Tongue (tissue), 2 donors: ENCODE results near the gene RAET1L. TPM values are rescaled to one million over a fixed set of nuclear protein-coding genes. Genes with fewer than 3 reads are reported as not detected.
"Not testable (repeated sequence)": the region's sequence is repeated elsewhere in the genome, so short reads cannot be mapped to it uniquely, and the experiment has no call there.

Experiments
- DNase-seq: peaks from one replicate; pipeline ENCODE4 v3.0.0-alpha.2; 2015
- total RNA-seq: library from RNA; depleted of rRNA; stranded (reverse); fragments of >200 nt; gene quantifications from one replicate; pipeline ENCODE4 v1.2.3, GENCODE V29; 2014

RAET1L gene
- total RNA-seq, 1 donor from 2014 or later = 3.3 TPM

GRCh38 chr6:150044621-150045145, 19.4 kb upstream of the RAET1L start:
- no peak for DNase-seq

- no peak for DNase-seq
These were observed 18.4 kb upstream of the RAET1L start for GRCh38 chr6:150043501-150044412.

GRCh38 chr6:150043096-150043495, 17.8 kb upstream of the RAET1L start:
- no peak for DNase-seq

GRCh38 chr6:150038202-150039062, 13.1 kb upstream of the RAET1L start:
- DNase-seq = no peak

- no peak for DNase-seq
These were observed 12.3 kb upstream of the RAET1L start for GRCh38 chr6:150037526-150038201.

- DNase-seq = no peak
These were observed 10.7 kb upstream of the RAET1L start for GRCh38 chr6:150036081-150036480.

- no peak for DNase-seq
These were observed 8.0 kb upstream of the RAET1L start for GRCh38 chr6:150033207-150033771.

GRCh38 chr6:150032598-150032997, 7.3 kb upstream of the RAET1L start:
- DNase-seq = no peak

GRCh38 chr6:150030611-150031010, 5.3 kb upstream of the RAET1L start:
- DNase-seq = no peak

- DNase-seq = no peak
These were observed 4.4 kb upstream of the RAET1L start for GRCh38 chr6:150029749-150030148.

GRCh38 chr6:150029276-150029675, 3.9 kb upstream of the RAET1L start:
- DNase-seq = no peak

GRCh38 chr6:150028799-150029198, 3.5 kb upstream of the RAET1L start:
- DNase-seq = no peak

GRCh38 chr6:150027806-150028565, 2.7 kb upstream of the RAET1L start:
- no peak for DNase-seq

- no peak for DNase-seq
These were observed 1.9 kb upstream of the RAET1L start for GRCh38 chr6:150026976-150027805.

GRCh38 chr6:150024646-150025155, 631 bp downstream of the RAET1L start:
- DNase-seq = no peak

- not testable (repeated sequence) for DNase-seq
These were observed 1.3 kb downstream of the RAET1L start for GRCh38 chr6:150024021-150024420.

GRCh38 chr6:150021870-150022269, 3.5 kb downstream of the RAET1L start:
- DNase-seq = not testable (repeated sequence)

- no peak for DNase-seq
These were observed 6.3 kb downstream of the RAET1L start for GRCh38 chr6:150018846-150019580.

- not testable (repeated sequence) for DNase-seq
These were observed 8.2 kb downstream of the RAET1L start for GRCh38 chr6:150017186-150017521.
